CD4-positive, alpha-beta T cell treated with Interleukin-1 beta for 1 hour (primary cell): ENCODE measurements around the gene TRMT61A.

ENCODE experiments used
- DNase-seq, 2 donors: peaks; one replicate each; pipeline ENCODE4 v3.0.0-alpha.2; 2020 to 2022

Gene TRMT61A

GRCh38 chr14:103548463-103549351 is 19.7 kb downstream of the TRMT61A start:
- no peak for DNase-seq

DNA sequence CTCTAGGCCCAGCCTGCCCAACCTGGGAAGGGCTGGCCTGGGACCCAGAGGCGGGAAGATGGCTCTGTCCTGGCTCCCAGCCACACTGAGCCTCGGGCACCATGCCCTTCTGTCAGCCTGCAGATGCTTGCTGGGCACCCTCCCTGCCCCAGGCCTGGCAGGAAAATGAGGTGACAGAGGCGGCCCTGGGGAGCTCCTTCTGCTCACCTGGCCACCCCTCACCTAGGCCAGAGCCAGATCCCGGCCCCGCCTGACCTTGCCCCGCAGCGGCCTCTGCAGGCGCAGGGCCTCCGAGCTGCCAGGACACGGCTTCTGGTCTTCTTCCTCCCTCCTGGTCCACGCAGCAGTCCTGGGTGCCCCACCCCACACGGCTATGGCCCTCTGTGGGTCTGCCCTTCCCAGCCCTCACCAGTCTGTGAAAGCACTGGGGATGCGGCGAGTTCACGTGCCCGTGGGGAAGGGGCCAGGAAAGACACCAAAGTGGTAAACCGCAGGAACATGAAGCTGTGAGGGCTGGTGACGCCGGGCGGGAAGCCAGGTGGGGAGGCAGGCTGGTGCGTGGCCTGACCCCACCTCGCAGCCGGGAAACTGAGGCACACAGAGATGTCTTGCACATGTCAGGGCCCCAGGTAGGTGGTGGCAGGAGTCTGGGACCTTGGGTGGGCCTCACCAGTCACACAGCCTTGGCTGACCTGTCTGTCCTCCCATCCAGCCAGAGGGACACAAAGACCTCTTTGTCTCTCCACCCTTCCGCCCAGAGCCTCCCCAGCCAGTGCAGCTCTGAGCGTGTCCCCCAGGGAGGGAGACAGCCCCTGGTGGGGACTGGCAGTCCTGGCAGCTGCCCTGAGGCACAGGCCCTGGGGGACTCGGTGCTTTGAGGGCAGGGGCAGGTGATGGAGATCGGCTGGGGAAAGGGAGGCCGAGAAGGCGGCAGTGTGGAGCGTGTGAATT is 20.6 kb downstream of the TRMT61A start:
- no peak for DNase-seq

GRCh38 chr14:103550451-103551337 is 21.7 kb downstream of the TRMT61A start:
- no peak for DNase-seq

- no peak for DNase-seq
These were observed 22.4 kb downstream of the TRMT61A start for GRCh38 chr14:103551338-103551762.

DNA sequence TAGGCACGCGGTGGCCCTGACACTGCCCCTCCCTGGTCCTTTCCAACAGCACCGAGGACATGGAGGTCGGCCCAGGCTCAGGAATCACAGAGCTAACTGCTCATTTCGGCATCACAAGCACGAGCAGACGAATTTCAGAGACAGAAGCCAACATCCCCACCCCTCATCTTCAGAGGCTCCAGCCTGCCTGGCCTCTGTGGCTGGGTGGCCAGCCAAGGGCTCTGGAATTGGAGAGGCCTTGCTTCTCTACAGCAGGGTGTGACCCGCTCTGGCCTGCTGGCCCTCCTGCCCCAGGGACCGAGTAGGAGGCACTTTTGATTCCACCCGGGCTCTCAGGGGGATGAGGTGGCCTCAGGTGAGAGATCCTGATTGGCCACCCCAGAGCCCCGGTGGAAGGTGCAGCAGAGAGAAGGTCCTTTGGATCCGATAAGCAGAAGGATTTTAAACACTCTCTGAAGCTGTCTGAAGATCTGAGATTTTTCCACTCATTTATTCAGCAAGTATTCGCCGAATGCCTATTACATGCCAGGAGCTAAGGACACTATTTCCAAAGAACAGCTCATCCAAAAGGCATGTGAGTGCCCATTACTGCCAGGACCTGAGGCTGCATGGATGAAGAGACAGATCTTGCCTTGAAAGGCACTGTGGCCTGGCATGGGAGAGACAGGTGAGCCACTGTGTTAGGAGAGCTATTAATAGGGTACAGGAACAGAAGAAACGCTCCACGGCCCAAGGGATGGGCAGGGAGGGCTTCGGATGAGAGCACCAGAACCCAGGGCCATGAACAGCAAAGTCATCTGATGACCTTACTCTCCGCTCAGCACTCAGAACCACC is 23.2 kb downstream of the TRMT61A start:
- no peak for DNase-seq

DNA sequence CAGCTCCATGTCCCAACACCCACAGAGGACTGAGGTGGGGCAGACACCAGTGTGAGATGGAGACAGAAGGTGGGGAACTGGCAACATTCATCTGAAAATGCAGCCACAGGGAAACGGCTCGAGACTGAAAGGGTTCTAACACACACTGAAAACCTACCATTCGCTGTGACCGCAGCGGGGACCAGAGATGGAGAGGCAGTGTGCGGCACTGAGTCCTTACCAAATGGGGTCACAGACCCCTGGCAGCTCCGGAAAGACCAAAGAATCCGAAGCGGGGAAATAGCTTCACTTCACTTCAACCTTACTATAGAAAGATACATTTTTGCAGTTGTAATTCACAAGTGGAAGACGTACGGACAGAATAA is 23.8 kb downstream of the TRMT61A start:
- no peak for DNase-seq

GRCh38 chr14:103555559-103556337 is 26.8 kb downstream of the TRMT61A start:
- no peak for DNase-seq

DNA sequence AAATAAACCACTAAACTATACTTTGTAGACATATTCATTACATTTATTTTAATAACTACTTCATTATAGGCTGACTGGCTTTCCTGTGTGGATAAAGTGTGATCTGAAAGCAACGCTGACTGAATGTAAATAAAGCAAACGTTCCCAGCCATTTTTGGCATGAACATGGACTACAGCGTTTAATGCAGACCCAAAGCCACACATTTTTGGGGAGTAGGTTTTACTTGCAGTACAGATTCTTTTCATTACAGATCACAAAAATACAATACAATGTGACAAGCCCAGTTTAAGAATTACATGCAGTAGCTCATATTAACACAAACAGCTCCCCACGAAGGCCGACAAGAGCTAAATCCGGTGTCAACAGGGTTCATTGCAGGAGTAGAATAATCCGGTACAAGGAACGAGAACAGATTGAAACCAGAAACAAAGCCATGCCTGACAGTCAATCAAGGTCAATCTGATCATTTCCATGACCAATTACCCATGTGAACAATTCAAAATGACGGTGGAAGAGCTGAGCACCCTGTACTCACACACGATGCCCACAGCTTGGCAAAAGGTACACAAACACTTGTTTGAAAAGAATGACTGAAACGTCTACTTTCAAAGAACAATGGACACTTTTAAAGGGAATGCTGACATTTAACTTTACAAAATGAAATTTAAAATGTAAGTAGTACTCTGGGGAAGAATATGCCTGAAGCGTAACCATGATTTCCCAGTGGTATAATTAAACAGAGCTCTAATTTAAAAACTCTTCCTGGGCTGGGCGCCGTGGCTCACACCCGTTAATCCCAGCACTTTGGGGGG is 28.2 kb downstream of the TRMT61A start:
- no peak for DNase-seq

- DNase-seq: no peak
These were observed 29.3 kb downstream of the TRMT61A start for GRCh38 chr14:103558071-103558882.

GRCh38 chr14:103559766-103560165 is 30.8 kb downstream of the TRMT61A start:
- no peak for DNase-seq

GRCh38 chr14:103560691-103561090 is 31.7 kb downstream of the TRMT61A start:
- DNase-seq: no peak

DNA sequence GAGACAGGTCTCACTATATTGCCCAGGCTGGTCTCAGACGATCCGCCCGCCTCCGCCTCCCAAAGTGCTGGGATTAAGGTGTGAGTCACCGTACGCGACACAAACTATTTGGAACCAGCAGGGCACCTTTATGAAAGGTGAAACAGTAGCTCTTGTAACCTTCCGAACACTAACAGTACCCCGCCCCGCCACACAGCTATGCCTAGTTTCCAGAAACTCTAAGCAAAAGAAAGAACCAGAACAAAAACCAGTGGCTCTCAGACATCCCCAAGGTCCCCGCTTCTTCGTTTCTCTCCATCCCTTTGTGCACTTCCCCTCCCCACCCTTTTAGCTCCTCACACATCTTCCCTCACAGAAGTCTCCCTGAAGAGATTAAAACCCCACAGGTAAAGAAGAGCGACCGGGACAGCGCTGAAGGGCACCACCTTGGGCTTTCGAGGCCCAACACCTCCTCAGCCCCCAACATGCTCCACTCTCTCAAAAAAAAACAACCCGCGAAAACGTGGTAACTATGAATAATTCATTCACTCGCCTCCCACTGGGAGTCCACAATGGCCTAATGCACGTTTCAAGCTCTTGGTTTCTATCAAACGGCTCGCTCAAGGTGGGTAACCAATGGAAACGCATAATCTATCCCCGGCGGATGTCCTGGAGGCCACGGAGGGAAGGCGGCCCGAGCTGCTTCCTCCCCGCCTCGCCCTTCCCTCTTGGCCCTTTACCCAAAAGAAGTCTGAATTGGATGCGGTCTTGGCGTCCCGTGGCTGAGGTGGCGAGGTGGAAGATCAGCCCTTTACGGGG is 32.6 kb downstream of the TRMT61A start:
- peak in 1 of 2 donors; percentile 46 for DNase-seq

DNA sequence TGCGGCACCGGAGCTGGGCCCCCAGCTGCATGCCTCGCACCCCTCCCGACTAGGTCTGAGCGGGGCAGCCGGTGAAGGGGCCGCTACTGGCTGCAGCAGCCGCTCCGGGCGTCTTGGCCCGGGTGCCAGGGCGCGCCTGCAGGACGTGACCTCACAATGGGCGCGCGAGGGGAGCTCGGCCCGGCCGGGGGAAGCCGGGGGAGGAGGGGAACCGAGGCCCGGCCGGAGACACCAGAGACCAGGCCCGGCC is 33.1 kb downstream of the TRMT61A start:
- DNase-seq: no peak

DNA sequence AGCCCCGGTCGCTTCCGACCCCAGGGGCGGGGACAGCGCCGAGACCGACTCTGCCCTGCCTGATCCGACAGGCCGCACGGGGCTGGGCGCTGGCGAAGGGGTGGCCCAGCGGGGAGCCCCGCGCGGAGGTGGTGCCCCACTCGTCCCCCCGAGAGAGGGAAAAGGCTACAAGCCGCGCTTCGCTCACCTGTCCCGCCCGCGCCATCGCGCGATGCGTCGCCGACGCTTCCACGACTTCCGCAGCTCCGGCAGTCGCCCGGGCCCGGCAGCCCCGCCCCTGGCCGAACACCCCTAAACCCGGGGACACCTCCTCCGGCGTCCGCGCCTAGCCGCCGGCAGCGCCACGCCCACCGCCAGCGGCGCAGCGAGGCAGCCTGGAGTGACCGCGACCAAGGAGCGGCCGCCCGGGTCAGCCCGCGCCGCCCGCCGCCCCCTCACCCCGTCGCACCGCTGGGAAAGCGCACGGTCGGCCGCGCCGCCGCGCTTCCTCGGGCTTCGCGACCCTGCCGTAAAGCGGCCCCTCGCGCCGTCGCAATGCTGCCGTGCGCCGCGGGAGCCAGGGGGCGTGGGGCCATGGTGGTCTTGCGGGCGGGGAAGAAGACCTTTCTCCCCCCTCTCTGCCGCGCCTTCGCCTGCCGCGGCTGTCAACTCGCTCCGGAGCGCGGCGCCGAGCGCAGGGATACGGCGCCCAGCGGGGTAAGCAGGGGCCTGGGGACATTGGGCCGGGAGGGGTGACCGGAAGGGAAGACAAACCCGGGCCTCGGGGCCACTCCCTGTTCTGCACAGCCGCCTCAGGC is 33.6 kb downstream of the TRMT61A start, which contains the start of the genes BAG5 and COA8:
BAG5 (minus strand) TSS at position 229 of the 797 bp plus-strand sequence. CDS start 1,493 bp downstream, outside the sequence.
COA8 (plus strand) TSS at position 532 of the 797 bp plus-strand sequence; CDS start at position 574, 42 bp downstream.
- peak; percentile 84 for DNase-seq

DNA sequence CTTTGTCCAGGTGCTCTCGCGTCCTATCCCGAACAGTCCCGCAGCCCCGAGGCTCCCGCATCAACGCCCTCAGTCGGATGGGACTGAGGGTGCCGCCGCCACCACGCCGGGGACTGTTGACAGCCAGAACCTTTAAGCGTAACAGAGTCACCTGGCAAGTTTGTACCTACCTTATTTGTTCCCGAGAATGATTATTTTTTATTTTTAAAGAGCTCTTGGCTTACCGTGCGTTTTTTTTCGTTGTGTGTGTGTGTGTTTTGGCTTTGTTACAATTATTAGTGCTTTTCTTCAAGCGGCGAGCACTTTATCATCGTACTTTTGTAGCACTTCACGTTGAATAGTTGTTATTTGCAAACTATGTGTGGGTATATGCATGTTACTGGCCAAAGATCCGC is 34.2 kb downstream of the TRMT61A start:
- no peak for DNase-seq

DNA sequence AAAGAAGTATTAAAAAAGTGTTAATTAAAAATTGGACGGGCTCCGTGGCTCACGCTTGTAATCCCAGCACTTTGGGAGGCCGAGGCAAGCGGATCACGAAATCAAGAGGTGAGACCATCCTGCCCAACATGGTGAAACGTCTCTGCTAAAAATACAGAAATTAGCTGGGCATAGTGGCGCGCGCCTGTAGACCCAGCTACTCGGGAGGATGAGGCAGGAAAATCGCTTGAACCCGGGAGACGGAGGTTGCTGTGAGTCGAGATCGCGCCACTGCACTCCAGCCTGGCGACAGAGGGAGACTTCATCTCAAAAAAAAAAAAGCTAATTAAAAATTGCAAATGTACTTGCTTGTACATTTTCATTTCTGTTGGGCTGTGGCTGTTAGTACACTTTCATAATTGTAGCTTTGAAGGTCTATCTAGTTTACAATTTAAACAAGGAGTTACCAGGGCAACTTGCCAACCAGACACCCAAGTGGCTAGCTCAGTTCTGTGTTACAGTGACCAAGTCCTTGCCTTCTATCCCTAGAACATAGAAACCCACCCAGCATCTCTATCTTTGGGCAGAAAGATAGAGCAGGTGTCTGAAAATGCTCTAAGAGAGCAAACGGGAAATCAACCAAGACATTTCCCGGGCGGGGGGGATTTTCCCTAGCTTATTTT is 35.0 kb downstream of the TRMT61A start:
- DNase-seq: no peak

DNA sequence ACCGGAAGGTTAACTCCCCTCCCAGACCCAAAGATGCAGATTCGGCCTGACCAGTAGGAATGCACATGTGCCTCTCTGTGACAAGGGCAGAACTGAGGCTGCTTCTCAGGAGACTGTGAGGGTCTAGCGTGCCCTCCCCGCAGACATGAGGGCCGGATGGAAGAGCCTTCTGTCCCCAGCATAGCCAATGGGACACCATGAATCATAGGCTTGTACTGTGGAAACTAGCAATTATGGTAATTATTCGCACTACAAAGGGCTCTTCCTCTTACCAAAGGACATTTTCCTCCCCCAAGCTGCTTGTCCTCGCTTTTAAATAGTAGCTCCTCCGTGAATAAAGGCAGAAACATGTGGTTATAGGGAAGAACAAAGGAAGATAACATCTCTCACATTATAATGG is 40.0 kb downstream of the TRMT61A start:
- no peak for DNase-seq
